GM19240 (cell line): ENCODE results near the gene RIT1.
"Not testable (repeated sequence)": the region's sequence is repeated elsewhere in the genome, so short reads cannot be mapped to it uniquely, and the experiment has no call there.

Experiments
- DNase-seq: peaks from one replicate; pipeline ENCODE4 v3.0.0; 2011; ENCODE audit warnings: low spot score; ENCODE audit not compliant: insufficient read length

The RIT1 gene

GRCh38 chr1:155933591-155934096 is 22.5 kb upstream of the RIT1 start:
- DNase-seq, result no peak

- DNase-seq, result no peak
These were observed 21.3 kb upstream of the RIT1 start for GRCh38 chr1:155932487-155932886.

GRCh38 chr1:155932081-155932480 is 20.9 kb upstream of the RIT1 start:
- no peak for DNase-seq

GRCh38 chr1:155931332-155932038 is 20.3 kb upstream of the RIT1 start:
- no peak for DNase-seq

- not testable (repeated sequence) for DNase-seq
These were observed 19.6 kb upstream of the RIT1 start for GRCh38 chr1:155930725-155931124.

GRCh38 chr1:155929057-155929456 is 17.9 kb upstream of the RIT1 start:
- no peak for DNase-seq

- DNase-seq, result no peak
These were observed 14.4 kb upstream of the RIT1 start for GRCh38 chr1:155925506-155925905.

GRCh38 chr1:155920717-155921116 is 9.6 kb upstream of the RIT1 start:
- no peak for DNase-seq

GRCh38 chr1:155919801-155920200 is 8.7 kb upstream of the RIT1 start:
- DNase-seq, result no peak

GRCh38 chr1:155918660-155919059 is 7.5 kb upstream of the RIT1 start:
- no peak for DNase-seq

- DNase-seq, result no peak
These were observed 3.0 kb upstream of the RIT1 start for GRCh38 chr1:155913969-155914757.

GRCh38 chr1:155912056-155912536 is 947 bp upstream of the RIT1 start:
- DNase-seq, result no peak

GRCh38 chr1:155910621-155911121 is 478 bp downstream of the RIT1 start:
- DNase-seq, result no peak

- no peak for DNase-seq
These were observed 1.3 kb downstream of the RIT1 start for GRCh38 chr1:155909894-155910293.

GRCh38 chr1:155904261-155904660 is 6.9 kb downstream of the RIT1 start:
- DNase-seq, result no peak

GRCh38 chr1:155900161-155900560 is 11.0 kb downstream of the RIT1 start:
- DNase-seq, result no peak

GRCh38 chr1:155899683-155900082 is 11.5 kb downstream of the RIT1 start:
- no peak for DNase-seq

- no peak for DNase-seq
These were observed 12.3 kb downstream of the RIT1 start for GRCh38 chr1:155898888-155899287.

GRCh38 chr1:155897746-155898145 is 13.4 kb downstream of the RIT1 start:
- no peak for DNase-seq

GRCh38 chr1:155896476-155896875 is 14.7 kb downstream of the RIT1 start:
- not testable (repeated sequence) for DNase-seq

- DNase-seq, result not testable (repeated sequence)
These were observed 15.5 kb downstream of the RIT1 start for GRCh38 chr1:155895617-155896016.
